Mesothelial cell of epicardium (in vitro differentiated cells): Measurements from ENCODE around the gene PHACTR3. TPM values are rescaled to one million over a fixed set of nuclear protein-coding genes. Genes with fewer than 3 reads are reported as not detected.

Experiments used
- DNase-seq, 2 experiments: peaks; one replicate each; pipeline ENCODE4 v3.0.0; 2021; ENCODE audit warnings: low spot score in 2 of 2; ENCODE audit not compliant: unreplicated experiment in 2 of 2
- H3K27ac Mint-ChIP-seq: 2 replicates; pipeline ENCODE4 v1.8.0; 2021; ENCODE audit warnings: mixed read lengths
- H3K27me3 Mint-ChIP-seq: 2 replicates; pipeline ENCODE4 v1.8.0; 2021; ENCODE audit warnings: low read depth, mixed read lengths
- H3K36me3 Mint-ChIP-seq: 2 replicates; pipeline ENCODE4 v1.8.0; 2021; ENCODE audit warnings: mixed read lengths
- H3K4me1 Mint-ChIP-seq: 2 replicates; pipeline ENCODE4 v1.8.0; 2021; ENCODE audit warnings: mixed read lengths
- H3K4me3 Mint-ChIP-seq: 2 replicates; pipeline ENCODE4 v1.8.0; 2021; ENCODE audit warnings: mild to moderate bottlenecking, moderate library complexity, mixed read lengths
- H3K9me3 Mint-ChIP-seq: 2 replicates; pipeline ENCODE4 v1.8.0; 2021; ENCODE audit warnings: mixed read lengths
- total RNA-seq: library from RNA; stranded (reverse); gene quantifications from 3 replicates; pipeline ENCODE4 v1.2.1, GENCODE V29; 2021
- TF ChIP-seq, protein P1 (sequence below): fragments of 200-600 bp; sonication (generic); IDR thresholded peaks from one replicate; pipeline ENCODE4 v1.5.0; 2021; ENCODE audit warnings: antibody characterized with exemption; ENCODE audit not compliant: unreplicated experiment

Gene PHACTR3
- total RNA-seq, 1 donor from 2014 or later = 0.16 TPM

DNA sequence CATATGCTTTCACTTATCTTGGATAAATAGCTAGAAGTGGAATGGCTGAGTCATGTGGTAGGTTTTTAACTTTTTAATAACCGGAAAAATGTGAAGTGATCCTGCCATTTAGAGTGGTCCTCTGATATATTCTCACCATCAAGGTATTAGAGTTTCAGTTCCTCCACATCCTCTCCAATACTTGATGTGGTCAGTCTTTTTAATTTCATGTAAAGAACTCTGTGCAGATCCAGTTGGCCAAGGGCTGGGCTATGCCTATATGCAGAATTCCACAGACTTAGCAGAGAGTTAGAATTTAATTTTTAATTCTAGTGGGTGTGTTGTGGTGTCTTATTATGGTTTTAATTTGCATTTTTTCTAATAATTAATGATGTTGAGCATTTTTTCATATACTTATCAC, 188.0 kb downstream of the PHACTR3 start:
- no peaks in the 10 kb centered on the region for H3K4me1 Mint-ChIP-seq
- H3K36me3 Mint-ChIP-seq = no peaks in the 10 kb centered on the region
- TF ChIP-seq, protein P1, sequence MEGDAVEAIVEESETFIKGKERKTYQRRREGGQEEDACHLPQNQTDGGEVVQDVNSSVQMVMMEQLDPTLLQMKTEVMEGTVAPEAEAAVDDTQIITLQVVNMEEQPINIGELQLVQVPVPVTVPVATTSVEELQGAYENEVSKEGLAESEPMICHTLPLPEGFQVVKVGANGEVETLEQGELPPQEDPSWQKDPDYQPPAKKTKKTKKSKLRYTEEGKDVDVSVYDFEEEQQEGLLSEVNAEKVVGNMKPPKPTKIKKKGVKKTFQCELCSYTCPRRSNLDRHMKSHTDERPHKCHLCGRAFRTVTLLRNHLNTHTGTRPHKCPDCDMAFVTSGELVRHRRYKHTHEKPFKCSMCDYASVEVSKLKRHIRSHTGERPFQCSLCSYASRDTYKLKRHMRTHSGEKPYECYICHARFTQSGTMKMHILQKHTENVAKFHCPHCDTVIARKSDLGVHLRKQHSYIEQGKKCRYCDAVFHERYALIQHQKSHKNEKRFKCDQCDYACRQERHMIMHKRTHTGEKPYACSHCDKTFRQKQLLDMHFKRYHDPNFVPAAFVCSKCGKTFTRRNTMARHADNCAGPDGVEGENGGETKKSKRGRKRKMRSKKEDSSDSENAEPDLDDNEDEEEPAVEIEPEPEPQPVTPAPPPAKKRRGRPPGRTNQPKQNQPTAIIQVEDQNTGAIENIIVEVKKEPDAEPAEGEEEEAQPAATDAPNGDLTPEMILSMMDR = no peak
- H3K27ac Mint-ChIP-seq = no peak overlapping the region
- peaks cover 28% of the 10 kb centered on the region for H3K27me3 Mint-ChIP-seq
- peaks cover 45% of the 10 kb centered on the region for H3K9me3 Mint-ChIP-seq
- H3K4me3 Mint-ChIP-seq = no peak overlapping the region
- DNase-seq = no peak

DNA sequence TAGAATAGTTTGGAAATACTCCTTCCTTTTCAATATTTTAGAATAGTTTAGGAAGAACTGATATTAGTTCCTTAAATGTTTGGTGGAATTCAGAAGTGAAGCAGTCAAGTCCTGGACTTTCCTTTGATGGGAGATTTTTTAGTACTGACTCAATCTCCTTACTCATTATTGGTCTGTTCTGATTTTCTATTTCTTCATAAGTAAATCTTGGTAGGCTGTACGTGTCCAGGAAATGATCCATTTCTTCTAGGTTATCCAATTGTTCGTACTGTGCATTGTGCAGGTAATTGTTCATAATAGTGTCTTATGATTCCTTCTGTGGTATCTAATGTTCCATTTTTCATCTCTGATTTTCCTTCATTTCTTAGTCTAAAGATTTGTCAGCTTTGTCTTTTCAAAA, 190.2 kb downstream of the PHACTR3 start:
- Mint-ChIP-seq H3K9me3 (peaks cover 59% of the 10 kb centered on the region), H3K4me3 (no peak overlapping the region), H3K27ac (no peak overlapping the region), H3K27me3 (peaks cover 9% of the 10 kb centered on the region), H3K4me1 (no peaks in the 10 kb centered on the region), H3K36me3 (no peaks in the 10 kb centered on the region)
- TF ChIP-seq, protein P1 = no peak
- no peak for DNase-seq

DNA sequence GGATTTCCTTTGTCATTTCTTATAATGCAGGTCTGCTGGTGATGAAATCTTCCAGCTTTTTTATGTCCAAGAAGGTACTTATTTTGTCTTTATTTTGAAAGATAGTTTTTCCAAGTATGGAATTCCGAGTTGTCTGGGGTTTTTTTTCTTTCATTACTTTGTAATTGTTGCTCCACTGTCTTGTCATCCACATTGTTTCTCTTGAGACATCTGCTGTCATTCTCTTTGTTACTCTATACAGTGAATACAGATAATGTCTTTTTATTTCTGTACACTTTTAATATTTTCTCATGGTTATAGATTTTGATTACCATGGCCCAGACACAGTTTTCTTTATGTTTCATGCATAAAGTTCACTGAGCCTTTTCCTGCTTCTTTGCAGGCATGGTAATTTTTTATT, 196.0 kb downstream of the PHACTR3 start:
- DNase-seq = no peak
- H3K27me3 Mint-ChIP-seq = peaks cover 3% of the 10 kb centered on the region
- TF ChIP-seq, protein P1 = no peak
- H3K4me3 Mint-ChIP-seq = no peak overlapping the region
- no peaks in the 10 kb centered on the region for H3K4me1 Mint-ChIP-seq
- H3K9me3 Mint-ChIP-seq = peaks cover 62% of the 10 kb centered on the region
- H3K27ac Mint-ChIP-seq = no peak overlapping the region
- no peaks in the 10 kb centered on the region for H3K36me3 Mint-ChIP-seq

DNA sequence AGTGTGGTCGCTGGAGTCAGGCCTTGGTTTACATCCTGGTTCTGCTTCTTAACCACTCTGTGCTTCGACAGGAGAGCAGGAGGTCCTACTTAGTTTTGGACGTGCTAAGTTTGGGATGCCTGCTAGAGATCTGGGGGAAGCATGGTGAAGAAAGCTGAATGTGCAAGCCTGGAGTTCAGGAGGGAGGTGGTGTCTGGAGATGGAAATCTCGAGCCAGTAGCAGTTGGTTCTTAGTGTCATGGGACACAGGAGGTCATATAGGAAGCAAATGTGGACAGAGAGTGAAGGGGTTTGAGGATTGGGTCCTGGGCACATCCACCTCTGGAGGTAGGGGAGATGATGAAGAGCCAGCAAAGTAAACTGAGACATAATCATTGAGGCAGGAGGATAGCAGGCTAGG, 197.7 kb downstream of the PHACTR3 start:
- H3K27me3 Mint-ChIP-seq = peaks cover 6% of the 10 kb centered on the region
- DNase-seq = peak in 1 of 2 experiments; percentile 11
- H3K4me1 Mint-ChIP-seq = no peaks in the 10 kb centered on the region
- H3K36me3 Mint-ChIP-seq = no peaks in the 10 kb centered on the region
- no peak overlapping the region for H3K27ac Mint-ChIP-seq
- peaks cover 45% of the 10 kb centered on the region for H3K9me3 Mint-ChIP-seq
- TF ChIP-seq, protein P1 = no peak
- H3K4me3 Mint-ChIP-seq = no peak overlapping the region

DNA sequence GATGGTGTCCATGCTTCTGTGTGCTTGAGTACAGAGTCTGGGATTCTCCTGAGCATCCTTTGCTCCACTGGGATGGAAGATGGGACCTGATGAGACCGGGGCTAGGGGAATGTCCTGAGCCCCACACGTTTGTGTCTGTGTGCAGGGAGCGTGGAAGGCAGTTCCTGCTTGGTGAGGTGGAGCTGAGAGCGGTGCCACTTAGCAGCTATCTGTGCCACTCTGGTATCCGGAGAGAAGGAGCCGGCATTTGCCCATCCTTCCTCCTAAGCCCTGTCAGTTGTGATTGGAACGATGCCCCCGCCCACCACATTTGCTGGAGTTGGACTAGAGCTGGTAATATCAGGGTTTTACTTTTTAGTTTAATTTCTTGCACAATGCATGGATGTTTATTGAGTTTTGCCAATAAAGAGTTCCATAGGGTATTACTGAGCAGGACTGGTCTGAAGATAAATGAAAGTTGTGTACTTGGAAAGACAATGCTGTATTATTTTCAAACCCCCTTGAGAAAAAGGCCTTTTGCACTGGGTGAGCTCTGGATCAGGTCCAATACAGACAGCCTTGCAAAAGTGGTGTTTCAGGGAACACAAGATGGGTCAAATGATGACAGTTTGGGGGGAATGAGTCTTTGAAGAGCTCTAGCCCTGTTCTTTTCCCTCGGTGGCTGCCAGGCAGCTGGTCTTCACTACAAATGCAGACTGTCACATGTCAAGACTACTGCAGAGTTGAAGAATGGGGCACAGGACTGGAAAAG, 198.3 kb downstream of the PHACTR3 start:
- no peaks in the 10 kb centered on the region for H3K4me1 Mint-ChIP-seq
- no peak overlapping the region for H3K4me3 Mint-ChIP-seq
- no peak overlapping the region for H3K27ac Mint-ChIP-seq
- no peaks in the 10 kb centered on the region for H3K36me3 Mint-ChIP-seq
- TF ChIP-seq, protein P1 = no peak
- peak in 1 of 2 experiments; percentile 10 for DNase-seq
- peaks cover 39% of the 10 kb centered on the region for H3K9me3 Mint-ChIP-seq
- H3K27me3 Mint-ChIP-seq = peaks cover 6% of the 10 kb centered on the region
